Measurements from ENCODE around the gene IL3. TPM values are rescaled to one million over a fixed set of nuclear protein-coding genes. Genes with fewer than 3 reads are reported as not detected.

IL3 gene
- total RNA-seq (2022; extraction: Qiagen RNA extraction; ENCODE audit: low read depth), result not detected in 5 replicates

GRCh38 chr5:132060501-132061161, at the start of gene IL3:
IL3 (plus strand) TSS chr5:132060655; CDS start chr5:132060707, 52 bp downstream.

GRCh38 chr5:132011622-132012343, 48.7 kb upstream of the IL3 start, which contains the start of gene ACSL6:
ACSL6 (minus strand) TSS chr5:132011658; CDS start chr5:132011553, 105 bp downstream.

GRCh38 chr5:132073231-132074013, 13.0 kb downstream of the IL3 start, which contains the start of gene CSF2:
CSF2 (plus strand) TSS chr5:132073789; CDS start chr5:132073824, 35 bp downstream.

Other genes starting within 250 kb of the IL3 start
- gene MEIKIN, start 115.0 kb upstream of the IL3 start, total RNA-seq (2022; extraction: Qiagen RNA extraction; ENCODE audit: low read depth), result not detected in 5 replicates
- 0.06 TPM in 1 of 5 replicates, not detected in the others for gene ACSL6, start 49.0 kb upstream of the IL3 start, total RNA-seq (2022; extraction: Qiagen RNA extraction; ENCODE audit: low read depth)
- 0.20 to 0.56 TPM (median 0.36 TPM) in 3 of 5 replicates, not detected in the others for gene CSF2, start 13.1 kb downstream of the IL3 start, total RNA-seq (2022; extraction: Qiagen RNA extraction; ENCODE audit: low read depth)
- gene P4HA2, start 167.2 kb downstream of the IL3 start, total RNA-seq (2022; extraction: Qiagen RNA extraction; ENCODE audit: low read depth), result 40.8 to 52.0 TPM (median 44.3 TPM) in 5 replicates
- gene PDLIM4, start 197.0 kb downstream of the IL3 start, total RNA-seq (2022; extraction: Qiagen RNA extraction; ENCODE audit: low read depth), result 0.47 to 1.2 TPM (median 0.63 TPM) in 5 replicates
- gene SLC22A4, start 233.7 kb downstream of the IL3 start, total RNA-seq (2022; extraction: Qiagen RNA extraction; ENCODE audit: low read depth), result 2.9 to 5.7 TPM (median 4.5 TPM) in 5 replicates

All from A549 treated with ZK216348 at 1 μM for 4 hours (cell line).